ENCODE results near the gene GRAMD2B. TPM values are rescaled to one million over a fixed set of nuclear protein-coding genes. Genes with fewer than 3 reads are reported as not detected.

GRAMD2B gene
- total and polyA plus RNA-seq, 2 of the 13 experiments (the other 11 are each of a cell fraction or from before 2014, with no cell fraction given): 8.1 to 10.6 TPM

- peaks cover 11% of the 10 kb centered on the region; the same call in 1 of the 2 replicates for H3K4me1 ChIP-seq (ENCODE audit: insufficient read depth, low read length)
- DNase-seq (ENCODE audit: low spot score) (no peak), ATAC-seq (no peak), FAIRE-seq (no peak)
- H3K9ac ChIP-seq (ENCODE audit: insufficient read depth, low read depth, low read length): no peak overlapping the region
- ChIA-PET POLR2A (no interaction called here), CTCF (ENCODE audit: low intra/inter-chr PET ratio, low total read pairs) (no interaction called here)
- no TSS peak for BruUV-seq (replicated peaks)
- no peaks in the 10 kb centered on the region for H3K27me3 ChIP-seq (ENCODE audit: control insufficient read depth in 1 of 2, insufficient read depth in 2 of 2, low read length in 2 of 2)
- WGBS (ENCODE audit: low lambda C conversion rate): 96% methylated on average over 3 of the region's 3 CpGs
- intact Hi-C loops (cut with micrococcal nuclease; ENCODE audit: unreplicated experiment): no loop called here
- no peaks in the 10 kb centered on the region for H3K36me3 ChIP-seq (replicated peaks in 1 of 2; ENCODE audit: control insufficient read depth in 1 of 2, insufficient read depth in 2 of 2, low read length in 2 of 2)
- H3K9me3 ChIP-seq (ENCODE audit: low read length): no peaks in the 10 kb centered on the region
- H2AFZ ChIP-seq (ENCODE audit: low read length): no peak overlapping the region
- H3K27ac ChIP-seq (ENCODE audit: extremely low read length, insufficient read depth, low read length): no peak overlapping the region
- H4K20me1 ChIP-seq (ENCODE audit: insufficient read depth, low read length): no peaks in the 10 kb centered on the region
- in situ Hi-C loops (cut with HindIII; ENCODE audit: extremely low pct_ligation_motif_present, low pct_unique_long_range_greater_than_20kb): no loop called here
- H3K79me2 ChIP-seq (ENCODE audit: insufficient read depth, low read length): no peaks in the 10 kb centered on the region
- no peak overlapping the region for H3K4me3 ChIP-seq (replicated peaks in 1 of 3; ENCODE audit: insufficient read depth in 1 of 3, low read depth in 2 of 3, low read length in 3 of 3)
- no peak overlapping the region for H3K4me2 ChIP-seq (ENCODE audit: low read depth, low read length)
- TF ChIP-seq, protein P1, sequence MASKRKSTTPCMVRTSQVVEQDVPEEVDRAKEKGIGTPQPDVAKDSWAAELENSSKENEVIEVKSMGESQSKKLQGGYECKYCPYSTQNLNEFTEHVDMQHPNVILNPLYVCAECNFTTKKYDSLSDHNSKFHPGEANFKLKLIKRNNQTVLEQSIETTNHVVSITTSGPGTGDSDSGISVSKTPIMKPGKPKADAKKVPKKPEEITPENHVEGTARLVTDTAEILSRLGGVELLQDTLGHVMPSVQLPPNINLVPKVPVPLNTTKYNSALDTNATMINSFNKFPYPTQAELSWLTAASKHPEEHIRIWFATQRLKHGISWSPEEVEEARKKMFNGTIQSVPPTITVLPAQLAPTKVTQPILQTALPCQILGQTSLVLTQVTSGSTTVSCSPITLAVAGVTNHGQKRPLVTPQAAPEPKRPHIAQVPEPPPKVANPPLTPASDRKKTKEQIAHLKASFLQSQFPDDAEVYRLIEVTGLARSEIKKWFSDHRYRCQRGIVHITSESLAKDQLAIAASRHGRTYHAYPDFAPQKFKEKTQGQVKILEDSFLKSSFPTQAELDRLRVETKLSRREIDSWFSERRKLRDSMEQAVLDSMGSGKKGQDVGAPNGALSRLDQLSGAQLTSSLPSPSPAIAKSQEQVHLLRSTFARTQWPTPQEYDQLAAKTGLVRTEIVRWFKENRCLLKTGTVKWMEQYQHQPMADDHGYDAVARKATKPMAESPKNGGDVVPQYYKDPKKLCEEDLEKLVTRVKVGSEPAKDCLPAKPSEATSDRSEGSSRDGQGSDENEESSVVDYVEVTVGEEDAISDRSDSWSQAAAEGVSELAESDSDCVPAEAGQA (IDR thresholded peaks at IDR 0.05; ENCODE audit: low read depth): no peak
- TF ChIP-seq, protein P1 (CRISPR knock-in tag; IDR thresholded peaks at IDR 0.05; ENCODE audit: borderline replicate concordance): no peak
- TF ChIP-seq ARNT2 (CRISPR knock-in tag; IDR thresholded peaks at IDR 0.05; ENCODE audit: low read depth) (no peak), MXI1 (IDR thresholded peaks at IDR 0.05; ENCODE audit: borderline replicate concordance, low read depth, low read length) (no peak), ZBTB7B (CRISPR knock-in tag; IDR thresholded peaks at IDR 0.05) (no peak), ZFP36L2 (CRISPR knock-in tag; IDR thresholded peaks at IDR 0.05) (no peak)
- TF ChIP-seq, protein P2, sequence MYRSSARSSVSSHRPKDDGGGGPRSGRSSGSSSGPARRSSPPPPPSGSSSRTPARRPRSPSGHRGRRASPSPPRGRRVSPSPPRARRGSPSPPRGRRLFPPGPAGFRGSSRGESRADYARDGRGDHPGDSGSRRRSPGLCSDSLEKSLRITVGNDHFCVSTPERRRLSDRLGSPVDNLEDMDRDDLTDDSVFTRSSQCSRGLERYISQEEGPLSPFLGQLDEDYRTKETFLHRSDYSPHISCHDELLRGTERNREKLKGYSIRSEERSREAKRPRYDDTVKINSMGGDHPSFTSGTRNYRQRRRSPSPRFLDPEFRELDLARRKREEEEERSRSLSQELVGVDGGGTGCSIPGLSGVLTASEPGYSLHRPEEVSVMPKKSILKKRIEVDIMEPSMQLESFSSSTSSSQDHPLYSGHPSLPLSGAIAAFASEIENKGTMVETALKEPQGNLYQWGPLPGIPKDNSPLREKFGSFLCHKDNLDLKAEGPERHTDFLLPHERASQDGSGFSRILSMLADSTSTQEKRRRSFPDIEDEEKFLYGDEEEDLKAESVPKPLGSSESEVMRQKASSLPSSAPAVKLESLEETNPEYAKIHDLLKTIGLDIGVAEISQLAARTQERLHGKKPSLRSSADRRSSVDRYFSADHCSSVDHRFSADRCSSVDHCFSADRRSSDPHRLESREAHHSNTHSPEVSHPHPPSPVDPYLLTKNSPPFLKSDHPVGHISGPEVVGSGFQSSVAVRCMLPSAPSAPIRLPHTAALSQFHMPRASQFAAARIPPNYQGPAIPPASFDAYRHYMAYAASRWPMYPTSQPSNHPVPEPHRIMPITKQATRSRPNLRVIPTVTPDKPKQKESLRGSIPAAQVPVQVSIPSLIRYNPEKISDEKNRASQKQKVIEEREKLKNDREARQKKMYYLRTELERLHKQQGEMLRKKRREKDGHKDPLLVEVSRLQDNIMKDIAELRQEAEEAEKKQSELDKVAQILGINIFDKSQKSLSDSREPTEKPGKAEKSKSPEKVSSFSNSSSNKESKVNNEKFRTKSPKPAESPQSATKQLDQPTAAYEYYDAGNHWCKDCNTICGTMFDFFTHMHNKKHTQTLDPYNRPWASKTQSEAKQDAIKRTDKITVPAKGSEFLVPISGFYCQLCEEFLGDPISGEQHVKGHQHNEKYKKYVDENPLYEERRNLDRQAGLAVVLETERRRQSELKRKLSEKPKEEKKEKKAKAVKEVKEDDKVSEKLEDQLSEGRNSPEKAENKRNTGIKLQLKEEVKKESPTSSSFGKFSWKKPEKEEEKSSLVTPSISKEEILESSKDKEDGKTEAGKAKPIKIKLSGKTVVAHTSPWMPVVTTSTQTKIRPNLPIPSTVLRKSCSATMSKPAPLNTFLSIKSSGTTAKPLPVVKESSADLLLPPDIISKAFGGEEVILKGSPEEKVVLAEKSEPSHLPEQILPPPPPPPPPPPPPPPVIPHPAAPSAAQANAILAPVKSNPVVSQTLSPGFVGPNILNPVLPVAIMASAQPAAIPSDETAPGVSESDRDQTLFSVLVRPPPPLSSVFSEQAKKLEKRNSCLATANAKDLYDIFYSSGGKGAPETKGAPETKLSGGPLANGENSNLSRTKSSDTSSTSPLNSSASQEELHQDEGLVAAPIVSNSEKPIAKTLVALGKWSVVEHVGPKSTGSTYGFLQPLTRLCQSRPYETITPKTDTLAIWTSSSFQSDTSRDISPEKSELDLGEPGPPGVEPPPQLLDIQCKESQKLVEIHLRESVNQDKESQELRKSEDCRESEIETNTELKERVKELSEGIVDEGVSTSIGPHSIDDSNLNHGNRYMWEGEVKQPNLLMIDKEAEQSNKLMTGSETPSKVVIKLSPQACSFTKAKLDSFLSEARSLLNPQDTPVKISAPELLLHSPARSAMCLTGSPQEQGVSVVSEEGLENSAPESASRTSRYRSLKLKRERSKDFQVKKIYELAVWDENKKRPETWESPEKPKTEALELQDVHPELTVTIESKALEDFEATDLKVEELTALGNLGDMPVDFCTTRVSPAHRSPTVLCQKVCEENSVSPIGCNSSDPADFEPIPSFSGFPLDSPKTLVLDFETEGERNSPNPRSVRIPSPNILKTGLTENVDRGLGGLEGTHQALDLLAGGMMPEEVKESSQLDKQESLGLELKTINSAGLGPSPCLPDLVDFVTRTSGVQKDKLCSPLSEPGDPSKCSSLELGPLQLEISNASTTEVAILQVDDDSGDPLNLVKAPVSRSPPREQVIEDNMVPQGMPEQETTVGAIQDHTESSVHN (CRISPR knock-in tag; IDR thresholded peaks at IDR 0.05): no peak
Observed at GRCh38 chr5:126445502-126446174, 22.4 kb downstream of the GRAMD2B start.

All from HepG2 (cell line).